Measurements from ENCODE around the gene H1-8. TPM values are rescaled to one million over a fixed set of nuclear protein-coding genes. Genes with fewer than 3 reads are reported as not detected.
"Not testable (repeated sequence)": the region's sequence is repeated elsewhere in the genome, so short reads cannot be mapped to it uniquely, and the experiment has no call there.

H1-8 gene
- total RNA-seq, 1 donor from 2014 or later: not detected

GRCh38 chr3:129536804-129537203, 6.2 kb upstream of the H1-8 start:
- ChIA-PET CTCF (no interaction called here), POLR2A (no interaction called here)
- Mint-ChIP-seq H3K4me3 (no peak overlapping the region), H3K27ac (no peak overlapping the region), H3K27me3 (no peaks in the 10 kb centered on the region), H3K36me3 (ENCODE audit: low read depth) (no peaks in the 10 kb centered on the region), H3K9me3 (no peaks in the 10 kb centered on the region), H3K4me1 (no peaks in the 10 kb centered on the region)
- intact Hi-C loops (cut with micrococcal nuclease): no loop called here
- no peak for TF ChIP-seq CTCF (IDR thresholded peaks at IDR 0.05)
- ATAC-seq (ENCODE audit: low read depth) (no peak), DNase-seq (no peak)

DNA sequence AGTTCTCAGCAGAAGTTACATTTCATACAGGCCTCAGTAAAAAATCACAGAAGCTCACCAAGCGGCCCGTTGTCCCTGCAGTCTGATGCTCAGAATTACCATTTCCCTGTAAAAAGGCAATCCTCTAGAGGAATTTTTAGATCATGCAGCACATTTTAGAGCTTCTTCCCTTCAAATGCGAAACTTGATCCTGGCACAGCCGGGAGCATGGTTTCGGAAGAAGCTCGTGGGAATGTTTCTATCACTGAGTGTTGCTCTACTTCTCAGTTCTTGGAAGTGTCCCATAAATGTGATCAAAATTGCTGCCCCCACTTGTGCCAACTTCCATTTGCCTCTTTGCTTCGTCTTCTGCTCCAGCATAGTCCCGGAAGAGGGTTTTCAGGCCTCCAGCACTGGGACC, 3.8 kb upstream of the H1-8 start:
- ChIA-PET CTCF (no interaction called here), POLR2A (no interaction called here)
- H3K27me3 Mint-ChIP-seq: no peaks in the 10 kb centered on the region

GRCh38 chr3:129540776-129541516, 2.0 kb upstream of the H1-8 start:
- H3K9me3 Mint-ChIP-seq: no peaks in the 10 kb centered on the region
- TF ChIP-seq CTCF (IDR thresholded peaks at IDR 0.05): no peak

More for the DNA sequence above, 3.8 kb upstream of the H1-8 start:
- no peak overlapping the region for H3K4me3 Mint-ChIP-seq
- no peaks in the 10 kb centered on the region for H3K9me3 Mint-ChIP-seq
- H3K36me3 Mint-ChIP-seq (ENCODE audit: low read depth): no peaks in the 10 kb centered on the region
- intact Hi-C loops (cut with micrococcal nuclease): no loop called here
- H3K4me1 Mint-ChIP-seq: no peaks in the 10 kb centered on the region
- TF ChIP-seq CTCF (IDR thresholded peaks at IDR 0.05): no peak
- H3K27ac Mint-ChIP-seq: no peak overlapping the region
- DNase-seq (no peak), ATAC-seq (ENCODE audit: low read depth) (no peak)

DNA sequence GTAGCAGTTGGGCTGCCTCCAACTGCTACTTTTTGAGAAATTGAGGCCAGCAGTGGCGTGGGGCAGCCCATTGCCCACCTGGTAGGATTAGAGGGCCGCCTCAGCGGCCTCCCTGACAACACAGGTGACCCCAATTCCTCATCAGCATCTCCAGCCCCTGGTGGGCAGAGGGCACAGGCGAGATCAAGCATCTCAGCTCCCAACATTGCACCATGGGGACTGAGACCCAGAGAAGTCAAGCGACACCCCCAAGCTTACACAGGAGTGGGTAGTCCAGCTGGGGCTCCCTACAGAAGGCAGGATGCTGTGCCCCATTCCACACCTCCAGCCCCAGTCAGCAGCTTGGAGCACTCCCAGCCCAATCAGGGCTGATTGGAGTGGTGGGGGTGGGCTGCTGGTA, 228 bp upstream of the H1-8 start:
- POLR2A ChIA-PET: no interaction called here
- CTCF ChIA-PET: no interaction called here
- Mint-ChIP-seq H3K27me3 (no peaks in the 10 kb centered on the region), H3K4me1 (no peaks in the 10 kb centered on the region), H3K4me3 (no peak overlapping the region), H3K9me3 (no peaks in the 10 kb centered on the region), H3K27ac (no peak overlapping the region), H3K36me3 (ENCODE audit: low read depth) (no peaks in the 10 kb centered on the region)
- TF ChIP-seq CTCF (IDR thresholded peaks at IDR 0.05): no peak
- DNase-seq (no peak), ATAC-seq (ENCODE audit: low read depth) (no peak)
- intact Hi-C loops (cut with micrococcal nuclease): no loop called here

More at GRCh38 chr3:129540776-129541516, 2.0 kb upstream of the H1-8 start:
- CTCF ChIA-PET: no interaction called here
- no peak for DNase-seq
- ATAC-seq (ENCODE audit: low read depth): no peak
- intact Hi-C loops (cut with micrococcal nuclease): no loop called here
- H3K4me1 Mint-ChIP-seq: no peaks in the 10 kb centered on the region
- H3K4me3 Mint-ChIP-seq: no peak overlapping the region
- no peak overlapping the region for H3K27ac Mint-ChIP-seq
- no peaks in the 10 kb centered on the region for H3K27me3 Mint-ChIP-seq
- H3K36me3 Mint-ChIP-seq (ENCODE audit: low read depth): no peaks in the 10 kb centered on the region
- POLR2A ChIA-PET: no interaction called here

GRCh38 chr3:129543999-129544398, 1.0 kb downstream of the H1-8 start:
- H3K4me1 Mint-ChIP-seq: no peaks in the 10 kb centered on the region
- no peaks in the 10 kb centered on the region for H3K9me3 Mint-ChIP-seq
- ATAC-seq (ENCODE audit: low read depth) (no peak), DNase-seq (no peak)
- TF ChIP-seq CTCF (IDR thresholded peaks at IDR 0.05): no peak
- H3K36me3 Mint-ChIP-seq (ENCODE audit: low read depth): no peaks in the 10 kb centered on the region
- ChIA-PET POLR2A (no interaction called here), CTCF (no interaction called here)
- H3K4me3 Mint-ChIP-seq: no peak overlapping the region
- intact Hi-C loops (cut with micrococcal nuclease): no loop called here
- no peaks in the 10 kb centered on the region for H3K27me3 Mint-ChIP-seq
- H3K27ac Mint-ChIP-seq: no peak overlapping the region

- intact Hi-C loops (cut with micrococcal nuclease); ATAC-seq (ENCODE audit: low read depth); POLR2A ChIA-PET; H3K4me1 Mint-ChIP-seq; H3K4me3 Mint-ChIP-seq; CTCF ChIA-PET; DNase-seq; H3K9me3 Mint-ChIP-seq; H3K36me3 Mint-ChIP-seq (ENCODE audit: low read depth); H3K27me3 Mint-ChIP-seq; H3K27ac Mint-ChIP-seq: not testable (repeated sequence)
These were observed 3.0 kb downstream of the H1-8 start for GRCh38 chr3:129545951-129546350.

Data from activated B cell treated with CpG ODN at 0.5 μM for 24 hours (primary cell).